Effector memory CD8-positive, alpha-beta T cell (primary cell): ENCODE results near the gene ACSS2.
"Not testable (repeated sequence)": the region's sequence is repeated elsewhere in the genome, so short reads cannot be mapped to it uniquely, and the experiment has no call there.

Experiments
- ATAC-seq: fragments of 150-1000 bp; cut with Tn5 transposase; replicated peaks from 2 replicates; pipeline ENCODE4 v1.10.0; 2021; ENCODE audit warnings: mild to moderate bottlenecking, moderate library complexity
- DNase-seq, 3 experiments: peaks; one replicate each; pipeline ENCODE4 v3.0.0; 2021
- H3K27ac Mint-ChIP-seq, 2 donors: one replicate each; pipeline ENCODE4 v1.8.0; 2022; ENCODE audit warnings: mild to moderate bottlenecking in 2 of 2, mixed read lengths in 2 of 2, moderate library complexity in 2 of 2
- H3K27me3 Mint-ChIP-seq, 2 donors: one replicate each; pipeline ENCODE4 v1.8.0; 2022; ENCODE audit warnings: mixed read lengths in 2 of 2
- H3K36me3 Mint-ChIP-seq: one replicate; pipeline ENCODE4 v1.8.0; 2022; ENCODE audit warnings: mild to moderate bottlenecking, moderate library complexity, mixed read lengths; ENCODE audit not compliant: insufficient read depth
- H3K4me1 Mint-ChIP-seq, 2 donors: one replicate each; pipeline ENCODE4 v1.8.0; 2022; ENCODE audit warnings: low read depth in 2 of 2, mixed read lengths in 2 of 2
- H3K4me3 Mint-ChIP-seq, 2 donors: one replicate each; pipeline ENCODE4 v1.8.0; 2022; ENCODE audit warnings: mild to moderate bottlenecking in 2 of 2, mixed read lengths in 2 of 2, moderate library complexity in 2 of 2
- H3K9me3 Mint-ChIP-seq, 2 donors: one replicate each; pipeline ENCODE4 v1.8.0; 2022; ENCODE audit warnings: mixed read lengths in 2 of 2

The ACSS2 gene

DNA sequence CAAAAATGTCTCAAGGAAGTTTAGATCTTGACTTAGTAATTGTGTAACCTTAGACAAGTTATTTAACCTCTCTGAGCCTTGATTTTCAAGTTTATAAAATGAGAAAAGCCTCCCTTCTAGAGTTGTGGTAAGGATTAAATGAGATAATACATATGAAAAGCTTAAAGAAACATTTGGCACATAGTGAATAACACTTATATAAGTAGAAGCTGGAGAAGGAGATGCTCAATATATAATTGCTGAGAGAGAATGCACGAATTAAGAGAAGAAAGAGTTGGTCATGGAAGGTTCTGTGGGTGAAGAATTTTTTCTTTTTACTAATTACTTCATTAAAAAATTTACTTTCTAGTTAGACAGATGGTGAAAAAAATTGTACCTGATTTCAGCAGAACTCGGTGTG lies 5.3 kb downstream of the ACSS2 start:
- Mint-ChIP-seq H3K27me3 (no peaks in the 10 kb centered on the region), H3K27ac (no peak overlapping the region), H3K9me3 (no peaks in the 10 kb centered on the region), H3K4me3 (no peak overlapping the region), H3K36me3 (no peaks in the 10 kb centered on the region), H3K4me1 (peaks cover 5 to 10% of the 10 kb centered on the region in 2 donors)
- no peak for DNase-seq
- no peak for ATAC-seq

DNA sequence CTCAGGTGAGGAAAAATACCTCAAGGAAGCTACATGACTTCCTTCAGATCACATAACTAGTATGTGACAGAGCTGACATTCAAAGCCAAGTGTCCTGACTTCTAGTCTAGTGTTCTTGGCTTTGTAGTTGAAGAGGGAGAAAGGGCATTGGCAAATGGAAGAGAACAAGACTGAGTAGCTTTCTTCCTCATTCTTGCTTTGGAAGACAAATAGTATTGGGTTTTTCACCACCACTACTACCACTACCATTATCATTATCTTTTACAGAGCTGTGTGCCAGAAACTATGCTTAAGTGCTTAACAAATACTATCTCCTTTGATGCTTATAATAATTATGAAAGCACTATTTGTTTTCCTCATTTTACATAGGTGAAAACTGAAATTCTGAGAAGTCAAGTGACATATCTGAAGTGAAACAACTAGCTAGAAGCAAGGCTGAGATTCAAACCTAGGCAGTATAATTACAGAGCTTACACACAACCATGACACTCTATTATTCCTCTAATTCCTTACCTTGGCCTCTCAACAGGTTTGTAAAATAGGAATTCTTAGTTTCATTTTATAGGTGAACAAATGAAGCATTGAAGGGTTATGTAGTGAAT lies 6.8 kb downstream of the ACSS2 start:
- Mint-ChIP-seq H3K27ac (no peak overlapping the region), H3K9me3 (no peaks in the 10 kb centered on the region), H3K4me1 (peaks cover 2 to 3% of the 10 kb centered on the region in 2 donors), H3K27me3 (no peaks in the 10 kb centered on the region), H3K4me3 (no peak overlapping the region), H3K36me3 (no peaks in the 10 kb centered on the region)
- no peak for DNase-seq
- no peak for ATAC-seq

GRCh38 chr20:34883809-34884208 lies 7.4 kb downstream of the ACSS2 start:
- no peaks in the 10 kb centered on the region for H3K9me3 Mint-ChIP-seq
- H3K4me3 Mint-ChIP-seq: no peak overlapping the region
- no peaks in the 10 kb centered on the region for H3K27me3 Mint-ChIP-seq
- H3K36me3 Mint-ChIP-seq: no peaks in the 10 kb centered on the region
- peaks cover 2 to 3% of the 10 kb centered on the region in 2 donors for H3K4me1 Mint-ChIP-seq
- DNase-seq (no peak), ATAC-seq (no peak)
- H3K27ac Mint-ChIP-seq: no peak overlapping the region

DNA sequence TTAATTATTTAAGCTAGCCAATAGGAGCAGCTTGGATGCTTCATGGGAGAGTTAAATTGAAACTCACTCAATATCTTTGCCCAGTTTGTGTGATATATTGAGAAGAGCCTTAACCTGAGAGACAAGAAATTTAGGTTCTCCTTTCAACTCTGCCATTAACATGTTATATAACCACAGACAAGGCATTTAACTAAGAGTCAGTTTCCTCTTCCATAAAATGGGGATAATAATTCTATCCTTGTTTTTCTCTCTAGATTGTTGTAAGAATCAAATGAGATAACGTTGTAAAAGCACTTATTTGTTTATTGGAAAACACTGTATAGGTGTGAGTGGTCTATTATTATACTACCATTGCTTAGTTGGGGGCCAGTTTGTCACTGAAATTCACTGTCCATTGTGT lies 7.8 kb downstream of the ACSS2 start:
- H3K9me3 Mint-ChIP-seq: no peaks in the 10 kb centered on the region
- ATAC-seq: no peak
- H3K4me3 Mint-ChIP-seq: no peak overlapping the region
- H3K27ac Mint-ChIP-seq: no peak overlapping the region
- no peaks in the 10 kb centered on the region for H3K36me3 Mint-ChIP-seq
- H3K27me3 Mint-ChIP-seq: no peaks in the 10 kb centered on the region
- H3K4me1 Mint-ChIP-seq: peaks cover 1 to 2% of the 10 kb centered on the region in 2 donors
- DNase-seq: no peak

GRCh38 chr20:34886122-34886521 lies 9.7 kb downstream of the ACSS2 start:
- Mint-ChIP-seq H3K27me3 (no peaks in the 10 kb centered on the region), H3K27ac (no peak overlapping the region), H3K36me3 (no peaks in the 10 kb centered on the region), H3K9me3 (no peaks in the 10 kb centered on the region), H3K4me3 (no peak overlapping the region), H3K4me1 (no peaks in the 10 kb centered on the region)
- no peak for ATAC-seq
- DNase-seq: no peak

DNA sequence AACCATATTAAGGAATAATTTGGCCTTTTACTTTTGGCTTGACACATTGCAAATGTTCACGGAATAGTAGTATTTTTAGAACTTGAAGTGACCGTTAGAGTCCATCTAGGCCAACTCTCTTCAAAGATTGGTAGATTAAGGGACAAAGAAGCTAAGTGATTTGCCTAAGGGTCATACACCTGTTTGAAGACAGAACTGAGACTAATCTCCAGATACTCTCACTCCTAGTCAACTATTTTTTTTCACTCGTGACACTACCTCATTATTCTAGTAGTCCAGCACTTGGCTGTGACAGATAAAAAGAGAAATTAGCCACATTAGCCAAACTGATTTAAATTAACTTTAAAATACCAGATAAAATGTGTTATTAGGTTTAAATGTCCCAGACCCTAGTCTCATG lies 10.6 kb downstream of the ACSS2 start:
- no peaks in the 10 kb centered on the region for H3K36me3 Mint-ChIP-seq
- no peaks in the 10 kb centered on the region for H3K4me1 Mint-ChIP-seq
- ATAC-seq: no peak
- no peak overlapping the region for H3K4me3 Mint-ChIP-seq
- no peaks in the 10 kb centered on the region for H3K9me3 Mint-ChIP-seq
- no peaks in the 10 kb centered on the region for H3K27me3 Mint-ChIP-seq
- no peak for DNase-seq
- no peak overlapping the region for H3K27ac Mint-ChIP-seq

DNA sequence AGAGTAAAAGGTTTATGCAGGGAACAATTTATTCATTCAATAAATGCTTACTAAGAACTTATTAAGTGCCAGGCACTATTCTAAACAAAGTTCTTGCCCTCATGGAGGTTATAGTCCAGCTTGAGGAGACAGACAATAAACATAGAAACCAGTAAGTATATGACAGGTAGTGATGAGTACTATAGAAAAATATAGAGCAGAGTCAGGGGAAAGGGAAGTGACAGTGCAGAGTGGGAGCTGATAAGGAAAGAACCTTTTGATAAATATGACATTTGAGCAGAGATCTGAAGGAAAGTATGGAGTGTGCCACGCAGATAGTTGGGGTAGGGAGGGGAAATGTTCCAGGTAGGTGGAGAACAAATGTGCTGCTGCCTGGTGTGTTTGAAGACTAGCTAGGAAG lies 12.1 kb downstream of the ACSS2 start:
- DNase-seq (no peak), ATAC-seq (no peak)
- Mint-ChIP-seq H3K9me3 (no peaks in the 10 kb centered on the region), H3K36me3 (no peaks in the 10 kb centered on the region), H3K27me3 (no peaks in the 10 kb centered on the region), H3K27ac (no peak overlapping the region), H3K4me1 (no peaks in the 10 kb centered on the region), H3K4me3 (no peak overlapping the region)

DNA sequence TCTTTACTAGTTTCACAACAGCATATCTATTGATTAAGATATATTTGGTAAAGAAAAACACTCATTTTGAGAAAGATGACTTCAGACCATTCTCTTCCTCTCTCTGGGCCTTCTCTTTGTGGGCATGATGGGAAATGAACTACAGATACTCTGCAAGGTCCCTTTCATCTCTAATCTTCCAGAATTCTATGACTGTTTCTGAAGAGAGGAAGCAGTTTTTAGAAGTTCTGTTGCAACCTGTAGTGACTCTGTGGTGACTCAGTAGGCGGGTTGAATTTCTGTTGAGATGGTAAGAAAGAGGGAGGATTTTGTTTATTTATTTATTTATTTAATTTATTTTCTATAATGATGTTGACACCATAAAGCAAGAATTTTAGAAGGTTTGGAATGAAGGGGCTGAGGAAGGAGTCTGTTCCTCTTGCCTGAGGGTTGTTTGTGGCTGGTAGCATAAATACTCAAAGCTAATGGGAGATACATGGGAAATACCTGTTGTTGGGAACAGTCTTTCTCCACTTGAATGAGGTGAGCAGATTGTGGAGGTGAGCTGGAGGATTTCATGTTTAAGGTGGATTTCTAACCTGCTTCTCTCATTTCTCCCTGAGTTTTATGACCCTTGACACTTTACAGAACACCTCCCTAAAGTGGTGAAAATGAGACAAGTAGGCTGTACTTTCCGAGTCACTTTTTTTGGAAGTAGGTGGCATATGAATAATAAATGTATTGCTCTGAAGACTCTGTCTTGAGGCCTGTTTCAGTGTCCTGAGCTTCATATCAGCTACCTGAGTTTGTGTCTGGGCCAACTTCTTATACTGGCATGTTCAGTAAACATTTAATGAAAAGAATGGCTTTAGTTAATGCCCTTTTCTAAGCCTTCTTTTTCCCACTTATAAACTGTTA lies 15.0 kb downstream of the ACSS2 start:
- Mint-ChIP-seq H3K4me1 (no peaks in the 10 kb centered on the region), H3K27ac (no peak overlapping the region), H3K27me3 (no peaks in the 10 kb centered on the region), H3K4me3 (no peak overlapping the region), H3K9me3 (no peaks in the 10 kb centered on the region), H3K36me3 (no peaks in the 10 kb centered on the region)
- DNase-seq (no peak), ATAC-seq (no peak)

DNA sequence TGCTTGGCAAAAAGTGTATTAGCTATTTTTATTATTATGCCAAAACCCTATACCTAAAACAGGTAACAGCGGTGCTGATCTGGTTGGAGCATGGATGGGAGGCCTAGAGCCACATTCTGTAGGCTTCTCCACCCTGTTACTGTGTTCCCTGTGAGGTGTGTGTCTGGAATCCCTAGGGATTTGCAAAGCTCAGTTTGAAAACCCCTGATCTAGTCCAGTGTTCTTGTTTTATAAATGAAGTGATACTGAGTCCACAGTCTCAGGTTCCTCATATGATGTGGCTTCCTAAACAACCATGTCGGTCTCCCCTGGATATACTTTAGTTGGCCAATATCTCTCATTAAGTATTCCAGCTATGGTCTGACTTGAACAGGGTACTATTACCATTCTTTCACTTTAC lies 16.3 kb downstream of the ACSS2 start:
- no peak overlapping the region for H3K27ac Mint-ChIP-seq
- H3K27me3 Mint-ChIP-seq: no peaks in the 10 kb centered on the region
- no peaks in the 10 kb centered on the region for H3K4me1 Mint-ChIP-seq
- ATAC-seq (no peak), DNase-seq (no peak)
- no peak overlapping the region for H3K4me3 Mint-ChIP-seq
- no peaks in the 10 kb centered on the region for H3K36me3 Mint-ChIP-seq
- H3K9me3 Mint-ChIP-seq: no peaks in the 10 kb centered on the region

- Mint-ChIP-seq H3K9me3 (no peaks in the 10 kb centered on the region), H3K4me3 (no peak overlapping the region), H3K27me3 (no peaks in the 10 kb centered on the region), H3K27ac (no peak overlapping the region), H3K4me1 (no peaks in the 10 kb centered on the region), H3K36me3 (no peaks in the 10 kb centered on the region)
- ATAC-seq: no peak
- no peak for DNase-seq
These were observed 18.3 kb downstream of the ACSS2 start for GRCh38 chr20:34894723-34895122.

DNA sequence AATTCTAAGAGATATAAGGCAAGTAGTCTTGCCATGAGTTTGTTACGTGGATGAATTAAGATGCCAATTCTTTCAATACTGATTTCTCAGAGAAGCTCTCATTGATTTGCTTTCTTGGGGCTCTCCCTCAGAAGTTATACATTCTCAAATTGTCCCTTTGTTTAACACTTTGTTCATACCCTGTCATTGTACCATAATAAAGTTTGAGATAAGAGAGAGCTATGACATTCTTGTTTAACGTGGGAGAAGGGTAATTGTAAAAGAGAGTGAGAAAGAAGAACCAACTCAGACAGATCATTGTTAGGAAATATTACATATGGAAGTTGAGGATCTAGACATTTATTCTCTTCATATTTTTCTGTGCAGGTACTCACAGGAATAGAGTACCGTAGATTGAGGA lies 19.1 kb downstream of the ACSS2 start:
- no peak for DNase-seq
- H3K4me3 Mint-ChIP-seq: no peak overlapping the region
- H3K27me3 Mint-ChIP-seq: no peaks in the 10 kb centered on the region
- no peak overlapping the region for H3K27ac Mint-ChIP-seq
- no peaks in the 10 kb centered on the region for H3K9me3 Mint-ChIP-seq
- no peaks in the 10 kb centered on the region for H3K36me3 Mint-ChIP-seq
- no peak for ATAC-seq
- H3K4me1 Mint-ChIP-seq: no peaks in the 10 kb centered on the region

DNA sequence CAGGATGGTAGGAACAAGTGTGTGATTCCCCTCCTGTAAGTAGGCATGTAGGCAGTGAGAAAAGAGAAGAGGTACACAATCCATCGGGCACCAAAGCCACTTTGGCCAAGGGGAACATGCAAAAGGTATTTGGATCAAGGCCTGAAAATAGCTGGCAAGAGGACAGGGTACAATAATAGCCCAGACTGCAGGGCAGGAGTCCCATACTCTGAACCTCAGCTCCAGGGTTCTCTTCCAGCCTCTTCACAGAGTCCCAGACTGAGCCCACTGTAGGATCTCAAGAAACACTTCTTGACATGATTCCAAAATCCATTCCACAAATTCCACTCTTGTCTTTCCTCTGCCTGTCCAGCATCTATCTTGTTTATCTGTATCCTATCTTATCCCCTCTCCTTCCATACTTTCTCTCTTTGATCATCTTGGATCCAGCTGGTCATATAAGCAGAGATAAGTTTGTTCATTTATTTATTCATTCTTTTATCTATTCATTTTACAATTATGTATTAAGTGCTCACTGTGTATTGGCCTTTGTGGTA lies 19.7 kb downstream of the ACSS2 start:
- ATAC-seq (no peak), DNase-seq (no peak)
- Mint-ChIP-seq H3K9me3 (no peaks in the 10 kb centered on the region), H3K36me3 (no peaks in the 10 kb centered on the region), H3K27ac (no peak overlapping the region), H3K4me3 (no peak overlapping the region), H3K27me3 (no peaks in the 10 kb centered on the region), H3K4me1 (no peaks in the 10 kb centered on the region)

- not testable (repeated sequence) for H3K4me3 Mint-ChIP-seq, H3K9me3 Mint-ChIP-seq, H3K27me3 Mint-ChIP-seq, DNase-seq, H3K36me3 Mint-ChIP-seq, H3K4me1 Mint-ChIP-seq, H3K27ac Mint-ChIP-seq, ATAC-seq
These were observed 21.7 kb downstream of the ACSS2 start for GRCh38 chr20:34898129-34898528.

- not testable (repeated sequence) for DNase-seq, H3K27ac Mint-ChIP-seq, ATAC-seq, H3K4me1 Mint-ChIP-seq, H3K36me3 Mint-ChIP-seq, H3K4me3 Mint-ChIP-seq, H3K27me3 Mint-ChIP-seq, H3K9me3 Mint-ChIP-seq
These were observed 22.3 kb downstream of the ACSS2 start for GRCh38 chr20:34898731-34899130.
